ENCODE measurements around the gene ATP5MC2. TPM values are rescaled to one million over a fixed set of nuclear protein-coding genes. Genes with fewer than 3 reads are reported as not detected.

The ATP5MC2 gene
- total and polyA plus RNA-seq, 2 of the 4 experiments (the other 2 are of a cell fraction) = 309 to 361 TPM

- Histone ChIP-seq H2BK15ac (ENCODE audit: low read depth, low read length) (no peak overlapping the region), H3K27me3 (ENCODE audit: control insufficient read depth, insufficient read depth, low read length) (no peaks in the 10 kb centered on the region), H4K91ac (ENCODE audit: insufficient read depth, low read depth, low read length) (no peak overlapping the region), H3K23ac (ENCODE audit: low read depth, low read length) (no peak overlapping the region), H3K4me2 (ENCODE audit: low read depth, low read length) (no peak overlapping the region), H3K36me3 (ENCODE audit: control insufficient read depth, insufficient read depth, low read length) (no peaks in the 10 kb centered on the region), H3K9me1 (ENCODE audit: insufficient read depth, low read length) (peaks cover 3% of the 10 kb centered on the region; the same call in 1 of the 2 replicates), H2BK120ac (ENCODE audit: low read depth, low read length) (no peak overlapping the region), H2AK5ac (ENCODE audit: low read depth, low read length) (no peak overlapping the region; the same call in 1 of the 2 replicates), H2BK20ac (ENCODE audit: low read depth, low read length) (no peak overlapping the region), H3K56ac (ENCODE audit: extremely low read depth, insufficient read depth, low read length) (no peak overlapping the region), H3K4ac (ENCODE audit: low read depth, low read length) (no peak overlapping the region), H3K9me3 (ENCODE audit: control insufficient read depth, insufficient read depth, low read length) (no peaks in the 10 kb centered on the region), H3K4me1 (ENCODE audit: control insufficient read depth, insufficient read depth, low read length) (peaks cover 4% of the 10 kb centered on the region), H3K14ac (replicated peaks; ENCODE audit: low read depth, low read length) (no peak overlapping the region), H2AFZ (replicated peaks; ENCODE audit: low read length, poor library complexity) (no peak overlapping the region), H4K5ac (ENCODE audit: low read depth, low read length) (no peak overlapping the region), H2BK5ac (ENCODE audit: low read depth, low read length, poor library complexity, severe bottlenecking) (no peak overlapping the region), H3K9ac (ENCODE audit: low read depth, low read length) (no peak overlapping the region), H4K20me1 (ENCODE audit: insufficient read depth, low read length) (peaks cover 17% of the 10 kb centered on the region), H3K4me3 (ENCODE audit: insufficient read depth, low read depth, low read length) (no peak overlapping the region), H4K8ac (ENCODE audit: low read depth in 2 of 2, low read length in 2 of 2) (no peak overlapping the region), H2AK9ac (replicated peaks; ENCODE audit: low read depth, low read length, poor library complexity) (no peak overlapping the region), H3K79me1 (ENCODE audit: low read depth in 1 of 2, low read length in 2 of 2) (peaks cover 10 to 56% of the 10 kb centered on the region in 2 experiments), H3K18ac (ENCODE audit: low read depth, low read length) (no peak overlapping the region), H3K27ac (ENCODE audit: insufficient read depth, low read length) (no peak overlapping the region)
- DNase-seq (no peak), ATAC-seq (ENCODE audit: low read depth) (no peak)
- no TSS peak for BruUV-seq (replicated peaks)
- in situ Hi-C loops (cut with MboI; ENCODE audit: low sequenced_read_pairs) = no loop called here
- no CpG with 5 or more reads among the region's 5 CpGs for WGBS, 2 experiments (ENCODE audit: extremely low coverage in 2 of 2, insufficient read length in 1 of 2)
- ChIA-PET POLR2A (ENCODE audit: unreplicated experiment) (interaction anchor here (0.5 to 0.6 kb wide), 2 partner anchors 28 to 53 kb away, joined by 4 to 5 read pairs; no protein-coding TSS in a partner anchor), CTCF (no interaction called here)
- TF ChIP-seq MAZ (IDR thresholded peaks at IDR 0.05; ENCODE audit: borderline replicate concordance, low read depth, low read length) = no peak
- no peak for TF ChIP-seq RFX5 (IDR thresholded peaks at IDR 0.05; ENCODE audit: low read depth, low read length)
- TF ChIP-seq MXI1 (IDR thresholded peaks at IDR 0.05; ENCODE audit: borderline replicate concordance, low read depth, low read length) = no peak
- no peak for TF ChIP-seq SMC3 (IDR thresholded peaks at IDR 0.05; ENCODE audit: low read depth, low read length)
- no peak for TF ChIP-seq RAD21 (IDR thresholded peaks at IDR 0.05; ENCODE audit: low read length)
- TF ChIP-seq CEBPB (IDR thresholded peaks at IDR 0.05; ENCODE audit: low read depth, low read length) = no peak
- dilution Hi-C loops (cut with HindIII; ENCODE audit: low sequenced_read_pairs, unreplicated experiment) = no loop called here
- intact Hi-C loops (cut with micrococcal nuclease) = no loop called here
Observed at GRCh38 chr12:53622724-53623123, 53.2 kb downstream of the ATP5MC2 start.
